ENCODE data around the gene FGF7.

FGF7 gene

DNA sequence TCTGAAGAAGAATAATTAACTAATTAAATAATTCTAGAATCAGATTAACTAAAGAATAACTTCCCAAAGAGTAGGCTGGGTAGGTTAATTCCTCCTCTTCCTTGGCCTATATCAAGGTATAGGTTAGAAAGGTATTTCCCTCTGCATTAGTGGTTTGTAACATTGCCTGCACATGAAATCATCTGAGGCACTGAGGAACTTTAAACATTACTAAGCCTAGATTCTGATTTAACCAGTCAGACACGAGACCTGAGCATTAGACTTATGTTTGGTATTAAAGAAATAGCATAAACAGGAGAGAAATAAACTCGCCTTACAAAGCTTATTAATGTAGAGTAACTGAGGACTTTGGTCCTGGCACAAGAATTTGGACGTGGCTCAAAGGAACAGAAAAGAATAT, 84.2 kb downstream of the FGF7 start:
- TF ChIP-seq POLR2AphosphoS5 (IDR thresholded peaks at IDR 0.05; ENCODE audit: low read depth, low read length) = no peak
- TF ChIP-seq SIN3A (IDR thresholded peaks at IDR 0.05; ENCODE audit: borderline replicate concordance, insufficient read depth, low read length) = no peak
- TF ChIP-seq TAF1 (IDR thresholded peaks at IDR 0.05; ENCODE audit: borderline replicate concordance, insufficient read depth, low read length) = no peak

DNA sequence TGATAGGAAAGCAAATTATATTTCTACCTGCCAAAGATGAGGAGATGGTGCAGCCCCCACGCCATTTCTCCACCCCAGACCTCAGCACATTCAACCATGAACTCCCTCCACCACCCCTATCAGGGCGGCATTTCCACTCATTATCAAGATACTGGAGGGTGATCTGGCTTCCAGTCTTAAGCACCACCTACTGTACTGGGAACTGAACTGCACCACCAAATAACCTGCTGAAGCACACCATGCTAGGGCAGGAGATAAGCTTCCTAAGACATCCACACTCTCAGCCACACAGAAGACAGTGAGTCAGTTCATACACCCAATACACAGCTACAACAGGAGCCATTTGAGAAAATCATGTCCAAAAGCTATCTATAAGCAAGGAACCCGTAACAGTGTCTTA, 98.8 kb downstream of the FGF7 start:
- no peak for TF ChIP-seq FOXP2 (optimal IDR thresholded peaks at IDR 0.05; ENCODE audit: borderline replicate concordance, extremely low read depth, extremely low read length, insufficient read depth)
- no peak for TF ChIP-seq POLR2AphosphoS5 (IDR thresholded peaks at IDR 0.05; ENCODE audit: low read depth, low read length)
- no peak for TF ChIP-seq TAF1 (IDR thresholded peaks at IDR 0.05; ENCODE audit: borderline replicate concordance, insufficient read depth, low read length)
- no peak for TF ChIP-seq SIN3A (IDR thresholded peaks at IDR 0.05; ENCODE audit: borderline replicate concordance, insufficient read depth, low read length)
- TF ChIP-seq, protein P1, sequence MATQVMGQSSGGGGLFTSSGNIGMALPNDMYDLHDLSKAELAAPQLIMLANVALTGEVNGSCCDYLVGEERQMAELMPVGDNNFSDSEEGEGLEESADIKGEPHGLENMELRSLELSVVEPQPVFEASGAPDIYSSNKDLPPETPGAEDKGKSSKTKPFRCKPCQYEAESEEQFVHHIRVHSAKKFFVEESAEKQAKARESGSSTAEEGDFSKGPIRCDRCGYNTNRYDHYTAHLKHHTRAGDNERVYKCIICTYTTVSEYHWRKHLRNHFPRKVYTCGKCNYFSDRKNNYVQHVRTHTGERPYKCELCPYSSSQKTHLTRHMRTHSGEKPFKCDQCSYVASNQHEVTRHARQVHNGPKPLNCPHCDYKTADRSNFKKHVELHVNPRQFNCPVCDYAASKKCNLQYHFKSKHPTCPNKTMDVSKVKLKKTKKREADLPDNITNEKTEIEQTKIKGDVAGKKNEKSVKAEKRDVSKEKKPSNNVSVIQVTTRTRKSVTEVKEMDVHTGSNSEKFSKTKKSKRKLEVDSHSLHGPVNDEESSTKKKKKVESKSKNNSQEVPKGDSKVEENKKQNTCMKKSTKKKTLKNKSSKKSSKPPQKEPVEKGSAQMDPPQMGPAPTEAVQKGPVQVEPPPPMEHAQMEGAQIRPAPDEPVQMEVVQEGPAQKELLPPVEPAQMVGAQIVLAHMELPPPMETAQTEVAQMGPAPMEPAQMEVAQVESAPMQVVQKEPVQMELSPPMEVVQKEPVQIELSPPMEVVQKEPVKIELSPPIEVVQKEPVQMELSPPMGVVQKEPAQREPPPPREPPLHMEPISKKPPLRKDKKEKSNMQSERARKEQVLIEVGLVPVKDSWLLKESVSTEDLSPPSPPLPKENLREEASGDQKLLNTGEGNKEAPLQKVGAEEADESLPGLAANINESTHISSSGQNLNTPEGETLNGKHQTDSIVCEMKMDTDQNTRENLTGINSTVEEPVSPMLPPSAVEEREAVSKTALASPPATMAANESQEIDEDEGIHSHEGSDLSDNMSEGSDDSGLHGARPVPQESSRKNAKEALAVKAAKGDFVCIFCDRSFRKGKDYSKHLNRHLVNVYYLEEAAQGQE (IDR thresholded peaks at IDR 0.05; ENCODE audit: insufficient read depth in 1 of 2, low read depth in 2 of 2, low read length in 2 of 2) = no peak

GRCh38 chr15:49528289-49528688, 105.2 kb downstream of the FGF7 start:
- TF ChIP-seq, protein P1 (IDR thresholded peaks at IDR 0.05; ENCODE audit: insufficient read depth in 1 of 2, low read depth in 2 of 2, low read length in 2 of 2) = no peak
- no peak for TF ChIP-seq TAF1 (IDR thresholded peaks at IDR 0.05; ENCODE audit: borderline replicate concordance, insufficient read depth, low read length)

GRCh38 chr15:49530092-49530491, 107.0 kb downstream of the FGF7 start:
- no peak for TF ChIP-seq FOXP2 (optimal IDR thresholded peaks at IDR 0.05; ENCODE audit: borderline replicate concordance, extremely low read depth, extremely low read length, insufficient read depth)
- TF ChIP-seq SIN3A (IDR thresholded peaks at IDR 0.05; ENCODE audit: borderline replicate concordance, insufficient read depth, low read length) = no peak
- TF ChIP-seq, protein P1 (IDR thresholded peaks at IDR 0.05; ENCODE audit: insufficient read depth in 1 of 2, low read depth in 2 of 2, low read length in 2 of 2) = no peak
- TF ChIP-seq POLR2AphosphoS5 (IDR thresholded peaks at IDR 0.05; ENCODE audit: low read depth, low read length) = no peak
- no peak for TF ChIP-seq TAF1 (IDR thresholded peaks at IDR 0.05; ENCODE audit: borderline replicate concordance, insufficient read depth, low read length)

Data from PFSK-1 (cell line).